Measurements from ENCODE around the gene DNAH7.

- no peak for TF ChIP-seq CTCF (conservative IDR thresholded peaks at IDR 0.05 in 1 of 2, IDR thresholded peaks at IDR 0.05 in 1 of 2; ENCODE audit: low read depth in 1 of 2, low read length in 2 of 2)
- no peak for TF ChIP-seq EZH2 (IDR thresholded peaks at IDR 0.05; ENCODE audit: low read length, missing control alignments)
Measured at GRCh38 chr2:196075196-196075595, 6.6 kb upstream of the DNAH7 start.

Measured in fibroblast of lung (primary cell).